GM21447 (cell line): ENCODE results near the gene ZFPM1.

ENCODE experiments used
- ATAC-seq: cut with Tn5 transposase; IDR thresholded peaks from one replicate; pipeline ENCODE4 v1.9.1; 2021; ENCODE audit not compliant: unreplicated experiment

Gene ZFPM1

GRCh38 chr16:88448461-88449266 is 4.4 kb upstream of the ZFPM1 start:
- no peak for ATAC-seq

GRCh38 chr16:88449267-88449561 is 3.9 kb upstream of the ZFPM1 start:
- no peak for ATAC-seq

- ATAC-seq: no peak
Observed at GRCh38 chr16:88451586-88452481, 1.2 kb upstream of the ZFPM1 start.

- ATAC-seq: peak; percentile 48
Observed at GRCh38 chr16:88452482-88453216, 431 bp upstream of the ZFPM1 start.

- ATAC-seq: no peak
Observed at GRCh38 chr16:88453611-88454522, 787 bp downstream of the ZFPM1 start.

- no peak for ATAC-seq
Observed at GRCh38 chr16:88454523-88454947, 1.5 kb downstream of the ZFPM1 start.

GRCh38 chr16:88455610-88456355 is 2.7 kb downstream of the ZFPM1 start:
- ATAC-seq: peak; percentile 34

GRCh38 chr16:88456356-88457292 is 3.5 kb downstream of the ZFPM1 start:
- no peak for ATAC-seq

- ATAC-seq: no peak
Observed at GRCh38 chr16:88458039-88458772, 5.1 kb downstream of the ZFPM1 start.

- no peak for ATAC-seq
Observed at GRCh38 chr16:88458773-88459235, 5.7 kb downstream of the ZFPM1 start.

GRCh38 chr16:88459366-88460073 is 6.4 kb downstream of the ZFPM1 start:
- no peak for ATAC-seq

GRCh38 chr16:88460496-88461330 is 7.6 kb downstream of the ZFPM1 start:
- no peak for ATAC-seq

GRCh38 chr16:88461331-88462269 is 8.5 kb downstream of the ZFPM1 start:
- ATAC-seq: no peak

GRCh38 chr16:88462396-88462795 is 9.3 kb downstream of the ZFPM1 start:
- no peak for ATAC-seq

GRCh38 chr16:88463411-88463810 is 10.3 kb downstream of the ZFPM1 start:
- no peak for ATAC-seq
